HG02798 (cell line): ENCODE data around the gene CPNE5.
"Not testable (repeated sequence)": the region's sequence is repeated elsewhere in the genome, so short reads cannot be mapped to it uniquely, and the experiment has no call there.

ENCODE experiments used
- ATAC-seq: cut with Tn5 transposase; IDR thresholded peaks from one replicate; pipeline ENCODE4 v1.9.1; 2021; ENCODE audit warnings: mild to moderate bottlenecking; ENCODE audit not compliant: unreplicated experiment, poor library complexity

The CPNE5 gene

DNA sequence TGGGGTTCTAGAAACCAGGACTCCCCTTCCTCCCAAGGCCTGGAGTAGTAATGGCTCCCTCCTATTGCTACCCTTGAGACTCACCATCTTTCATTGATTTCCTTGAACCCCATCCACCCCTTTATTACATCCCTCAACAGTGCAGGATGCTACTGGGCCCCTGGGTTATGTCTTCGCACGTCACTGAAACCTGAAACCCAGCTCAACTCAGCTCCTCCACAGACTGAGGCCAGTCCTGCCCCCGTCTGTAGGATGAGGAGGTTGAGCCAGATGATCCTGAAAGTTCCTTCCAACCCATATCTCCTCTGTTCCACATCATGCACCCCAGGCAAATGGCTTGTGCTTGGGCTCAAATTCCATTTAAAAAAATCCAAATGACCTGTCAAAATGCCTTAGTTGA is 21.4 kb downstream of the CPNE5 start:
- no peak for ATAC-seq

DNA sequence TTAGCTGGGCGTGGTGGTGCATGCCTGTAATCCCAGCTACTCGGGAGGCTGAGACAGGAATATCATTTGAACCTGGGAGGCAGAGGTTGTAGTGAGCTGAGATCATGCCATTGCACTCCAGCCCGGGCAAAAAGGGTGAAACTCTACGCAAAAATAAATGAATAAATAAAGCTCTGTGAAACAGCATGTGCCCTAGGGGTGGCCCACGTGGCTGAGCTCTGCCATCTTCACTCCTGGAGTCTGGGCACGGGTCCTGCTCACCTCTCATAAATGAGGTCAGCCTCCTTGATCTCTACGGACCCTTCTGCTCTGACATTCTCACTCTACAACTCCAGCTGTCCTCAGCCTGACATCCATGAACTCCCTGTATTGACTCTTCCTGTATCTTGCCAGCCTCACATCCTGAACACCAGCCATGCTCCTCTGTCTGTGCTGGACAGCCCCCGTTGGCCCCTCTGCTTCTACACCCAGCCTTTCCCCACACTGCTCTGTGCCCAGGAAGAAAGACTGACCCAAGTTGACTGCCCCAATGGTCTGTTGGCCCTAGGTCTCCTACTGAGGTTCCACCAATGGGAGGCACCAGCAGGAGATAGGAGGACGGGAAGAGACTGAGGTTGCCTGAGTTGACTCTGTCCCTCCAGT is 21.9 kb downstream of the CPNE5 start:
- ATAC-seq: no peak

DNA sequence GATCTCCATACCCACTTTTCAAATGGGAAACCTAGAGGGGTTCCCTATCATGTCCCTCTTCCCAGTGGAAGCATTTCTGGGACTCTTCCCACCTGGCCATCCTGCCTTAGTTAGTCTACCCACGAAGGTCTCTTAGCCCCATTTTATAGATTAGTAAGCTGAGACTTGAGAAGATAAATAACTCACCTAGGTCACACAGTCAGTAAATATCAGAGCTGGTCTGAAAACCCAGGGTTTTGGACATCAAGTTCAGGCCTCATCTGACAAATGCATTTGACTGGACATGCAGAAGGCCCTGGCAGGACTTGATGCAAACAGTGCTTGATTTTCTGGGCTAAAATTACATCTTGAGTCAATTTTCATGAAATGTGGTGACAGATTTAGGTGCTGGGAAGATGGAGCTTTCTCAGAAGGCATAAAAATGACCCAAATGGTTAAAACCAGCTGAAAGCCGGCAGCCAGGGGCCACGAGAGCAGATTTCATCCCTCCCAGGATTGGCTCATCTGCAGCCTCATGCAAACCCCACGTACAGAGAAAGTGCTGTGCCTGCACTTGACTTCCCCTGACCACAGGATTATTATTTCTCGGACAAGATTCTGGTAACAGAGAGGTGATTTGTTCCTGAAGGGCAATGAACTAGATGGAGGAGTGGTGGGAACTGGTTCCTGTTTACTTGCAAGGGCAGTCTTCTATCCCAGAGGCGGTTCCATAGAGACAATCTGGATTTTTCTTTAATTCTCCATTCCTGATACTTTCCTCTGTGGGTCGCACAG is 23.1 kb downstream of the CPNE5 start:
- ATAC-seq: no peak

DNA sequence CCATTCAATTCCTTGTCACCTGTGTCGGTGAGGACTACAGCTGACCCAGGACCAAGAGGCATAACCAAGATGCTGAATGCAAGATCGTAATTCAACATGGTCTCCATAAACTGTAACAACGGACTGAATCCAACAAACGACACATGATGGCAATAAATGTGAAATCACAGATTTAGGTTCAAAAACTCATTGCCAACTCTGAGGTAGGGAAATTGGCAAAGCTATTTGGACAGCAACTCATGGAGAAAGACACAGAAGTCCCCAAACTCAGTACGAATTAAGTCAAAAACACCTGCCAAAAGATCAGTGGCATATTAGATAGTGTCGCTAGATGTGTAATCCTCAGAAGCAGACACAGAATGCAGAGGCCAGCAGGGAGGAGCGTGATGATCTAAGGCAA is 25.0 kb downstream of the CPNE5 start:
- no peak for ATAC-seq

DNA sequence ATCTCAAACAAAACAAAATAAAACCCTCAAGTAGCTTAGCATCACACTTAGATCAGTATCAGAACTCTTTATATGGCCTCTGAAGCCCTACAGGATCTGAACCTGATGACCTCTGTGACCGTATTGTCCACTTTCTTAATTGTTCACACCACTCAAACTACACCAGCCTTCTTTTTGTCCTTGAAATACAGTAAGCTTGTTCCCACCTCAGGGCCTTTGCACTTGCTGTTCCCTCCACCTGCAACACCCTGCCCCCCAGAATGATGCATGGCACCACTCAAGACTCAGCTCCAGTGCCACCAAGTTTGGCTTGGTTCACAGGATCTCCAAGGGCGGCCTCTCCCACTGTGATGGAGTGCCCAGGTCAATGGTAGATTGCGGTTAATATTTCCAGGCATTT is 25.7 kb downstream of the CPNE5 start:
- ATAC-seq: no peak

DNA sequence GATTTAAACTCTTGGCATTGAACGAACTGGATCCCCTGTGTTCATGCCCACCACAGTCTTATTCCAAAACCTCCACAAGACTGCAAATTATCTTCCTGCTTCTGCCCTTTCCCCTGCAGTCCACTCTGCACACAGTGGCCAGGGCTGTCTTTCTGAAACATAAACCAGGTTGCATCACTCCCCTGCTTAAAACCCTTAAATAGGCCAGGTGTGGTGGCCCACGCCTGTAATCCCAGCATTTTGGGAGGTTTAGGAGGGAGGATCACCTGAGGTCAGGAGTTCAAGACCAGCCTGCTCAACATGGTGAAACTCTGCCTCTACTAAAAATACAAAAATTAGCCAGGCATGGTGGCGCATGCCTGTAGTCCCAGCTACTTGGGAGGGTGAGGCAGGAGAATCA is 26.2 kb downstream of the CPNE5 start:
- not testable (repeated sequence) for ATAC-seq

DNA sequence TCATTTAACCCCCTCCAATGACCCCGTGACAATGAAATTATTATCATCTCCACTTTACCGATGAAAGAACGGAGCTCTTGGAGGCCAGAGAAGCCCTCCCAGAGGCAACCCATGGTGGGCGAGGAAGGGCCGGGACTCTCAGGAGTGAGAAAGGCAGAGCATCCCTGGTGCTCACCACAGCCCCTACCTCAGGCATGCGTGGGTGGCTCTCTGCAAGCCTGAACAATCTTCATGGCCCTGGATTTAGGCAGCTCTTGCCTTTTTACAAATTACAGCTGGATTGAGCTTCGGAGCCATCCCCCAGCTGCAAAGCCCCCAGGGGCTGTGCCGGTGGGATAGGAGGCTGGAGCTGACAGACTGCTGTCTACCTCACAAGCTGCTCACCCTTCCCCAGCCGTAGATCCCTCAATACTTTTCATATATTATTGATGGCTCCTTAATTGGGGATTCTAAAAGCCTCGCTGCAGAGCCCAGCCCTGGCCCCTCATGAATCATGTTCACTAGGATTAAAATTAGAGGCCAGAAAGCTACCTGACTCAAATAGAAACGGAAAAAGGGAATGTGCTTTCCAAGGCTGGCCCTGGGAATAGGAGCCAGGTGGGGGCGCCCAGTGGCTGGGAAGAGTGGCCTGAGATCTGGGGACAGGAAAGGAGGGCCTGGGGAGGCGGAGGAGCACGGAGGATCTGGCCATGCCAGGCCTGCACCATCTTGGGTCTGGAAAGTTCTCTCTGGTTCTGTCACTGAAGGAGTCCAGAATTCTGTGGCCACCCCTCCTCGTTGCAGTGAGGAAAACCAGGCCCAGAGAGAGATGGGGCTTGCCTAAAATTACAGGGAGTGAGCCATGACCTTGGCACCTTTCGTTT is 29.1 kb downstream of the CPNE5 start:
- ATAC-seq: no peak

DNA sequence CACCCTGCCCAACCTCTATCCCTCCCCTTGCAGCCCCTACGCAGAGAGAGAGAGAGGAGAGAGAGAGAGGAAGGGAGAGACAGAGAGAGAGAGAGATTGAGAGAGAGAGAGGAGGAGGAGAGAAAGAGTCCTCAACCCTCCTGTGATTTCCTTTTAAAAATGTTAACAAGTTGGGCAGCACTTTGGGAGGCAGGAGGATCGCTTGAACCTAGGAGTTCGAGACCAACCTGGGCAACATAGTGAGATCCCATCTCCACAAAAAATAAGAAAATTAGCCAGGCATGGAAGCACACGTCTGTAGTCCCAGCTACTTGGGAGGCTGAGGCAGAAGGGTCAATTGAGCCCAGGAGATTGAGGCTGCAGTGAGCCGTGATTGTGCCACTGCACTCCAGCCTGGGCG is 30.1 kb downstream of the CPNE5 start:
- ATAC-seq: no peak

DNA sequence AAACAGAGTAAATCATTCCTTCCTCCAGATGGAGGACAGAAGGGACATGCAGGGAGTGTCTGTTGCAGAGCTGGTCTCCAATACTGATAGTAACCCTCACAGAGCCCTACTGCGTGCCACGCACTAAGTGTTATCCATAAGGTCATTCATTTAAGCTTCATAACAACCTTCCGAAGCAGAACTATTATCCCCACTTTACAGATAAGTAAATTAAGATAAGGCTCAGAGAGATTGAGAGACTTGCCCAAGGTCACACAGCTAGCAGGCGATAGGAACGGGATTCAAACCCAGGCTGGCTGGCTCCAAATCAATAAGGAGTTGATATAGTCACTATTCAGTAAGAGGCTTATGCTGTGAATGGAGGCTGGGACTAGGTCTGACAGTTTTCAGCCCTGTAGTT is 30.6 kb downstream of the CPNE5 start:
- no peak for ATAC-seq

DNA sequence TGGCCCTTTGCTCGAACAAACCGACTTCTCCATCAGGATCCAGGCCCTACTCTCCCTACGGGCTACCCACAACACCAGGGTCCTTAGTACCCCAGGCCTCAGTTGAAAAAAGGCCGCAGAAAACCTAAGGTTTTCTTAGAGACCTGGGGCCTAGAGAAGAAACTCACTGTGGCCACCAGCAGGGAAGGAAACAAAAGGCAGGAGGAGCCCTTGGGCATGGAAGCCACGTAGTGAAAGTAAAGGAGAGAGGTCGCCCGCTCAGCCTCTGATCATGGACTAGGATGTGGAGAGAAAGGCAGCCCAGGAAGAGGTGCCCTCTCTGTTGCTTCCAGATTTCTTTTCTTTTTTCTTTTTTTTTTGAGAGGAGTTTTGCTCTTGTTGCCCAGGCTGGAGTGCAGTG is 31.5 kb downstream of the CPNE5 start:
- no peak for ATAC-seq

DNA sequence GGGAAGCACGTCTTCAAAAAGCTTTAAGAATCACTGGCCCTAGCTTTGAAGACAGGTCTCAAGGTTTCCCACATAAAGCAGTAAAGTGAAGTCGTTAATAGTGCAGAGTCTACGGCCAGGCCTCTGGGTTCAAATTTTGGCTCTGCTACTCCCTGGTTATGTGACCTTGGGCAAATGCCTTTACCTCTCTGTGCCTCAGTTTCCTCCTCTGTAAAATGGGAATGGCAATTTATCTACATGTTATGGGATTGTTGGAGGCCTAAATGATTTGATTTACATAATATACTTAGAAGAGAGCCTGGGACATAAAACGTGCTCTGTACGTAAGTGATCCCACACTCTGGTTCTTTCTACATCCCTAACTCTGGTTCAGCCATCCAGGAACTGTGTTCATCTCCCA is 32.1 kb downstream of the CPNE5 start:
- no peak for ATAC-seq

DNA sequence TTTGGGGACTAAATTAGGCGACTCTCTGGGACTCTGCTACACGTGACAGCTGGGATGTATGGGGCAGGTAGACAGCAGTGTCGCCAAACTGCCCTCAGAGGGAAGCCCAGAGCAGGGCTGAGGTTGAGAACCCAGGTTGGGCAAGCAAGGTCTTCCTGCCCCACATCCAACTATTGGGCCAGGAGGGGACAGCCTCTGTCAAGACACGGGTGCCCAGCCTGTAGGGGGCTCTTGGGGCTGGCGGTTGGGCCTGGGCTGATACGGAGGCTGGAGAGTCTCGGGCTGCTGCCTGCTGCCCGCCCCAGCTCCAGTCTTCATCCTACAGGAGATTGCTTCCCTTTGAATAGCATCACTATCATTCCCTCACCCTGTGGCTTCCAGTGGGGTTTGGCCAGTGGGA is 33.3 kb downstream of the CPNE5 start:
- no peak for ATAC-seq

DNA sequence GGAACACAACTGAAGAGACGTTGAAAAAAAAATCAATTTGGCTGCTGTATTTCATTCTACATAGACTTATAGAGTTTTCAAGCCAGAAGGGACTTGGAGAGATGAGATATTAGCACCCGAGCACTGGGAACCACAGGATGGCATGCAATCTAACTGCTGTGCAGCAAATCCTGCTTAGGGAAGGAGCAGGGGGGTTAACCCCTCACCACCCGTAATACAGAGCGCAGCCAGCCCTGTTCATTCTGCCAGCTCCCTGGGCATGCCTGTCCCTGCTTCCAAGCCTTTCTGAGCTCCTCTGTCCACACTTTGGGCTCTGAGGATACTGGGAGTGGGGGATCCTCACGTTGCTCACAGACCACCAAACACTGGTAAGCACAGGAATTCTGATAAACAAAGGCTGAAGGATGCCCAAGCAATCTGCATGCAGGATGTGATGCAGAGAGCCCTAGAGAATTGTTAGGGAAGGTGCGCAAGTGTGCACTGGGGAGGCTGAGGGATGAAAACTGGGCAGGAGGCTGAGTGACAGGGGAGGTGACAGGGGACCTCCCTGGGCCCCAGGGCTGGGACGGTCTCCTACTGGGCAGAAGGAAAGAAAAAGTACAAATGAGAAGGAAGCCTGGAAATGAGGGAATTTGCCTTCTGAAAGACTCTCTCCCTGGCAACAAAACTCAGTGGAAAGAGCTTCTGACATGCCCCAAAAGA is 34.0 kb downstream of the CPNE5 start:
- no peak for ATAC-seq

DNA sequence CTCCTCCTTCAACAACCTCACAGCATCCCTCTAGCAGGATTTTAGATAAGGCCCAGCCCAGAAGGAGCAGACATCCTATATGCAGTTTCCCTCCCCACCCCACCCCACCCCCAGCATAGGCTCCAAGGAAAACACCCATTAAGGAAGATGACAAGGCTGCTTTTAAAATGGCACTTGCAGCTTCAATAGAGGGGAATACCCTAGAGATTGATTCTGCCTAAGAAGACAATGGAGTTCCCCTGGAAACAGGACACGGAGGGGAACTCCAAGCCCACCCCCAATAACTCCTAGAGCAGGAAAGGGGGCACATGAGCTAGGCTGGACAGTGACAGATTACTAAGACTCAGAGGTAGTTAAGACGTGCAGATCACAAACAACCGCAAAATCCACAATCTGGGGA is 34.7 kb downstream of the CPNE5 start:
- no peak for ATAC-seq

DNA sequence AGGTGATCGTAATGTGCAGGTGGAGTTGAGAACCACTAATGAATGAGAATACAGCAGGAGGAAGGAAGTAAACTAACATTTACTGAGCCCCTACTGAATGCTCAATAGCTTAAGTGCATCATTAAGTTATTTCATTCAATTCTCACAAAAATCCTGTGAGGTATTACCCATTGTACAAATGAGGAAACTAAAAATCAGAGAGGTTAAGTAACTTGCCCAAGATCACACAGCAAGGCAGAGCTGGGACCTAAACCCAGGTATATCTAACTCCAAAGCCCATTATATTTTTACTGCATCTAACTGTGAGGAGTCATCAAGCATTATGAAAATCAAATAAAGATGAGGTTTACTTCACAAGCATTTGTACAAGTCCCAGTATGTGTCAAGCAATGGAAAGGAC is 35.3 kb downstream of the CPNE5 start:
- ATAC-seq: no peak

DNA sequence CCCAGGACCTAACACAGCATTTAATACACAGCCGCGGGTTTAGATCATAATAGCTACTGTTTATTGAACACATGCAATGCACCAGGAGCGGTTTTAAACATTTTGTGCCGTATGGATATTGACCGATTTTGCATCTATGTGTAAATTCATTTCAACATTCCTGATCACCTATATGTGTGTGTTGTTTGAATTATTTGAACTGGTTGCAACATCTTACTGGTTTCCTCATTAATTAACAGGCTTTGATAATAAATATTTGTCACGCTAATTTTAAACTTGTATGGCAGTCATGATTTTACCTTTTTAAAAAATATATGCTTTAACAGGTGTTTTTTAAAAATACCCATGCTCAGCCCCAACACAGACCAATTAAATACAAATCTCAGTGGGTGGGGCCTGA is 35.8 kb downstream of the CPNE5 start:
- ATAC-seq: no peak

DNA sequence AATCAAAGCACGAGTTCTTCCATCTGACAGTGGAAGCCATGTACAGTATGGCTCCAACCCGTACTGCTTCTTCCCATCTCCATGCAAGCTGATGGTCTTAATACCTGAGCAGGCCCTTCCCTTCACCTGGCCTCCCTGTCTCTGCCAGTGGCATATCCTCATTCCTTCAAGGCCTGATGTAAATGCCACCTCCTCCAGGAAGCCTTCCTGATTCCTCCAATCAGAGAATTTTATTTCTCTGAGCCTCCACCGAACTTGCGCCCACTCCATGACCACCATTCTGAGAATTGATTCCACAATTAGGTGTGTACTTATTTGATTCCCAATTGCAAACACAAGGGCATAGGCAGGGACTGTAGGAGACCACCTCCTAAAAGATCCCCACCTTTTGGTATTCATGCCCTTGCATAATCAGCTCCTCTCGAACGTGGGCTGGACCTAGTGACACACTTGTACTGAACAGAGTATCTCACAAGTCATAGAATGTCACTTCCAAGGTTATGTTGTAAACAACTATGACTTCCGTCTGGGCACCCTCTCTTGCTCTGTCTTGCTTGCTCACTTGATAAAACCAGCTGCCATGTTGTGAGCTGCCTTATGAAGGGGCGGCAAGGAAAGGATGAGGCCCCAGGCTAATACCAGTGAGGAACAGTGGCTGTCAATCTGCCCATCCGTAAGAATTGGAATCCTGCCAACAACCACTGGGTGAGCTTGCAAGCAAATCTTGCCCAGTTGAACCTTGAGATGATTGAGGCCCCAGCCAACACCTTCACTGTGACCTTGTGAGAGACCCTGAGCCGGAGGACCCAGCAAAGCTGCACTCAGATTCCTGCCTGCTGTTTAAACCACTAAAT is 38.8 kb downstream of the CPNE5 start:
- ATAC-seq: no peak

DNA sequence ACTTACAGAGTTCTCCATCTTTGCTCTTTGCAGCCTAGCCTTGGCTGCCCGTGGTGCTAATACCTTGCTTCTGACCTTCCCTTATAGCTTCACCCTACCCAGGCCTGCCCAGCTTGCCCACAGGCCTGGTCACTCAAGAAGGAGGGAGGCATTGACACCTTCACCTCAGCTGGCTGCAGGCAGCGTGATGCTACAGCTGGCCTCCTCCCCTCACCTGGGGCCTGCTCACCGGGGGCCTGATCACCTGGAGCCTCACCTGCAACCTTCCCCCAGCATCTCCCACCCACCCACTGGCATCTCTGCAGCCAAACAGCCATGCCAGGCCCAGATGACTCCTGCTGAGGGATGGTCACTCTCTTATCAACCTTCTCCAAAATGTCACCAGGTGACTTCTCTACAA is 40.4 kb downstream of the CPNE5 start:
- ATAC-seq: no peak

DNA sequence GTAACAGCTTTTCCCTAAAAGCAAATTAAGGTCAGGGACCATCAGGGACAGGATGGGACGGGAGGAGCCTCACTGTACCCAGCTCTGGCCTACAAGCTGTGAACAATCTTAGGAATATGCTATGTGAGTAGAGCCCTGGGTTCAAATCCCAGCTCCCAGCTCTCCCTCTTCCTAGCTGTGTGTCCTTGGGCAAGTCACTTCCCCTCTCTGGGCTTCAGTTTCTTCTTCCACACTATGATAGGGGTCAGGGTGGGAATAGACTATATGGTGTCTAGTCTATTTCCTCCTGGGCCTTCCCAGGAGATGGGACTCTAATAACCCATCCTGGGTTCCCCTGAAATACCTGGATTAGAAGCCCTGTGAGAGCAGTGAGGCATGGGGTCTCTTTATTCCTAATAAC is 41.6 kb downstream of the CPNE5 start:
- ATAC-seq: no peak

DNA sequence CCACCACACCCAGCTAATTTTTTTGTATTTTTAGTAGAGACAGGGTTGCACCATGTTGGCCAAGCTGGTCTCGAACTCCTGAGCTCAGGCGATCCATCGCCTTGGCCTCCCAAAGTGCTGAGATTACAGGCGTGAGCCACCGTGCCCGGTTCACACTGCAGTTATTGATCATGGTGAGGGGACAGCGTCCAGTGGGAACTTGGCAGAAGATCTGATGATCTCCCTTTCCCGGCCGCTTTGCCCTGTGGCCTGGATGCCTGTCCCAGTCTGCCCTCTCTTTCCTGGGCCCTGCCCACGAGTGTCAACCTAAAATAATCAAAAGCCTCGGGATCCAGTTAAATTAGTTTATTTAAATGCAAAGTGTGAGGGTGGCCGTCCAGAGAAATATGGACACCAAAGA is 42.2 kb downstream of the CPNE5 start:
- no peak for ATAC-seq
